Amniotic stem cell (primary cell): ENCODE results near the gene CDC27.
A peak's percentile ranks its signal among the peaks of the same experiment; 100 is the strongest.
"Not testable (repeated sequence)": the region's sequence is repeated elsewhere in the genome, so short reads cannot be mapped to it uniquely, and the experiment has no call there.

Experiments
- DNase-seq: peaks from one replicate; lab custom pipeline; 2025; lab: John Stamatoyannopoulos, UW

CDC27 gene

GRCh38 chr17:47219621-47220475, 30.8 kb upstream of the CDC27 start:
- DNase-seq = no peak

DNA sequence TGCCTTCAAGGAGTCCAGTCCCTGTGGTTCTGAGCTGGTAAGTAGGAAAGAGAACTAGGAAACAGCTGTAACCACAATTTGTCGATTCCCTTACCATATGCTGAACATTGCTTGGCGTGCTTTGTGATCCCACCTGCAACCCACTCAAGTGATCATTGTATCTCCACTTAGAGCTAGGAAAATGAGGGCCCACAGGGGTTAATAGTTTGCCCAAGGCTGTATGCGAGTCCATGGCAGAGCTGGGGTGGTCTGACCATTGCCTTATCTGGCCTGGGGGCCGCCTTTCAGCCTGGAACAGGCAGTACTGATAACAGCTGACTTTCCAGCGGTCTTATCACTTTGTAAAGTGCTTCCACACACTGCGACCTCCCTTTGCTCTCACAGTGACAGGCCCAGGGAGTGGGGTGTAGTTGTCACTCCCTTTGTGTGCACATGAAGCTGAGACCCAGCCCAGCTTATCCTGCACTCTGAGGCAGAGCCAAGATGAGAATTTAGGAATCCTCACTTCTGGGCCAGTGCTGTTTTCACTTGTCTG, 29.9 kb upstream of the CDC27 start:
- no peak for DNase-seq

DNA sequence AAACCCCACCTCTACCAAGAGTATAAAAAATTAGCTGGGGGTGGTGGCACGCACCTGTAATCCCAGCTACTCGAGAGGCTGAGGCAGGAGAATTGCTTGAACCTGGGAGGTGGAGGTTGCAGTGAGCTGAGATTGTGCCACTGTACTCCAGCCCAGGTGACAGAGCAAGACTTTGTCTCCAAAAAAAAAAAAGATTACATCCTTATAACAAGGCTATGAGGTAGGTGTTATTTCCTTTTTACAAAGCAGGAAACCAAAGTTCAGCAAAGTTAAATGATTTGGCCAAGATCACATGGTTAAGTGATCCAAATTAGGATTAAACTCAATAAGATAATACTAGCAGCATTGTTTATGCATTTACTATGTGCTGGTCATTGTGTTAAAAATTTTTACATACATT, 28.2 kb upstream of the CDC27 start:
- not testable (repeated sequence) for DNase-seq

- not testable (repeated sequence) for DNase-seq
Observed at GRCh38 chr17:47216821-47217220, 27.7 kb upstream of the CDC27 start.

- DNase-seq = no peak
Observed at GRCh38 chr17:47214931-47215330, 25.8 kb upstream of the CDC27 start.

DNA sequence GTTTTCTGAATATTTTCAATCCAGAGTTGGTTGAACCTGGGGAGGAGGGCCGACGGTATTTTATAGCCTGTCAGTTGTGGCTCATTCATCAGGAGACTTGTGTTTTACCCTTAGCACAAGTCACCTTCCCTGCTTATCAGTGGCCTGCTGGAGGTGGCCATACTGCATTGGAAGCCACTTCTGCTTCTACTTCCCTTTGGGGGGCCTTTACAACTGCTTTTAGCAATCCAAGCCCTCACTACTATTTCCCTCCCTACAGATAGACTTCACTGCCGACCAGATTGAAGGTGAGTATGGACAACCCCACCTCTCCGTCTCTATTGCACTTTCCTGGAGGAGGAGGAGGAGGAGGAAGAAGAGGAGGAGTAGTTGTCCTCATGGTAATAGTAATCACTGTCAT, 24.4 kb upstream of the CDC27 start:
- no peak for DNase-seq

DNA sequence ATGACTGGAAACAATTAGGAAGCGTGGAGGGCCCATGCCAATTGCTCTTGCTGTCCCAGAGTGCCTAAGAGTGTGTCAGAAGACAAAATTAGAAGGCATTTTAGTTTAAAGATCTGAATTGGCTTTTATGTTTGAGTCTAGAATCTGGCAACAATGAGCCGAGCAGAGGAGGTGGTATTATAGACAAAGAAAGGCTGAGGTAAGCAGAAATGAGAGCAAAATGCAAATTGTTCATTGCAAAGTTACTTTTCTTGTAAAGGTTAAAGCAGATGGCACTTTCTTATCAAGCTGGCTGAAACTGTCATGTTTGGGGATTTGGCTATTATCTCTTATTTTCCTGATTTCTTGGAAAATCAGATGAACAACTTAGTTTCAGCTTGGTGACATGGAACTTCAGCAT, 23.4 kb upstream of the CDC27 start:
- DNase-seq = no peak

- DNase-seq = no peak
Observed at GRCh38 chr17:47210779-47211178, 21.7 kb upstream of the CDC27 start.

GRCh38 chr17:47210105-47210504, 21.0 kb upstream of the CDC27 start:
- DNase-seq = no peak

DNA sequence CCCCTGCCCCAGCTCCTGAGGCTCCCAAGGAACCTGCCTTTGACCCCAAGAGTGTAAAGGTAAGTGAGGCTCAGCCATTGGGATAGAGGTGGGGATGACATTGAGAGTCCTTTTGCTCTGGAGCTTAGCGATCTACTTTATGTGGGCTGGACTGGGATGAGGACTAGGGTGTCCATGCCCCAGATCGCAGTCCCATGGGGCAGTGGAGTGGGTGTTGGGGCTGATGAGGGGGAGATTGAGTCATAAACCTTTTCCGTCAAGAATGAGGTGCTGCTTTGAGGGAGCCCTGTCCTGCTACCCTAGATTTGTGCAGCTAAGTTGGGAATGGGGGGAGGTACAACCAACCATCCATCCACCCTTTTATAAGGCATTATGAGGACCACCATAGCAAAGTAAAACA, 20.4 kb upstream of the CDC27 start:
- DNase-seq = no peak

GRCh38 chr17:47208744-47209488, 19.8 kb upstream of the CDC27 start, which contains the start of gene MYL4:
Gene MYL4 (plus strand): TSS chr17:47209348. CDS start chr17:47209423, 75 bp downstream.
- no peak for DNase-seq

- no peak for DNase-seq
Observed at GRCh38 chr17:47207143-47208067, 18.3 kb upstream of the CDC27 start.

GRCh38 chr17:47205419-47205963, 16.4 kb upstream of the CDC27 start:
- DNase-seq = peak; percentile 61

DNA sequence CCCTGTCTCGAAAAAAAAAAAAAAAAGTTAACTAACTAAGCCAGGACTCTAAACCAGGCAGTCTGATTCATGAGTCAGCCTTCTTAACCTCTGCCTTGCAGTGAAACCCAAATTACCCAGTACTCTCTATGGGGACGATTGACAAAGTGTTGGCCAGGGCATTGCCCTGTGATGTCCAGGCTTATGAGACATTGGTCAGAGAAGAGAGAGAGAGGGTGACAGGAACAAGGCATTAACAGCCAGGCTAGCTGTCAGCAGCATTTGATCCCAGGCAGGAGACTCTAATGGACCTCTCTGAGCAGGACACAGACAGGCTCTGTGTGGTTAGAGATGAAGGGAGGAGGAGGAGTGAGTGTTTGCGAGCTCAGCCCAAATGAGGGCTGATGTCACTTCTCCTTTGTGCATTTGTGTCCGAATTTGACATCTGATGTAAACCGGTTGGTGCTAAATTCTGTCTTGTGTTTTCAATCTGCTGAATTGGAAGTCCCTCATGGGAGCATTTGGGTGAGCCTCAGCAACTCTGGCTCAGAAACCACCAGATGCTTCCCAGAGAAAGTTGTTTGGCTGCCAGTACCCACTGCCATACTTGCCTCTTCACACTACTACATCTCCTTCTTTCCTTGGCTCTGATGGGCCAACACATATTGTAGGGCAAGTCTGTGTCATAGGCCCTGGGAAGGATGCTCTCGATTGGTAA, 15.8 kb upstream of the CDC27 start:
- no peak for DNase-seq

GRCh38 chr17:47203984-47204721, 15.1 kb upstream of the CDC27 start:
- no peak for DNase-seq

- no peak for DNase-seq
Observed at GRCh38 chr17:47201166-47201565, 12.1 kb upstream of the CDC27 start.

DNA sequence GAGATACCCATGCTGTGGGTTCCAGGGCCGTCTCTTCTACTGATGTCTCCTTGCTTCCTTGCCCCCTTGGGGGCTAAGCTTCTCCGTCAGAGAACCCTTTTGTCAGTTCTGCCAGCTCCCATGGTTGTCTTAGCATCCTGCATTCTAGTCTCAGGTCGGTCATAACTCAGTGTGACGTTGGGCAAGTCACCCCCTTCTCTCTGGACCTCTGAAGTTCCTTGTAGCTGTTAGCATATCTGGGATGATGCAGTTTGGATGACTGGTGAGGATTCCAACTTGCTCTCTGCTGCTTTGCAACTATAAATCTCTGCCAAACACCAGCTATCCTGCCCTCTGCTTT, 11.2 kb upstream of the CDC27 start:
- no peak for DNase-seq

DNA sequence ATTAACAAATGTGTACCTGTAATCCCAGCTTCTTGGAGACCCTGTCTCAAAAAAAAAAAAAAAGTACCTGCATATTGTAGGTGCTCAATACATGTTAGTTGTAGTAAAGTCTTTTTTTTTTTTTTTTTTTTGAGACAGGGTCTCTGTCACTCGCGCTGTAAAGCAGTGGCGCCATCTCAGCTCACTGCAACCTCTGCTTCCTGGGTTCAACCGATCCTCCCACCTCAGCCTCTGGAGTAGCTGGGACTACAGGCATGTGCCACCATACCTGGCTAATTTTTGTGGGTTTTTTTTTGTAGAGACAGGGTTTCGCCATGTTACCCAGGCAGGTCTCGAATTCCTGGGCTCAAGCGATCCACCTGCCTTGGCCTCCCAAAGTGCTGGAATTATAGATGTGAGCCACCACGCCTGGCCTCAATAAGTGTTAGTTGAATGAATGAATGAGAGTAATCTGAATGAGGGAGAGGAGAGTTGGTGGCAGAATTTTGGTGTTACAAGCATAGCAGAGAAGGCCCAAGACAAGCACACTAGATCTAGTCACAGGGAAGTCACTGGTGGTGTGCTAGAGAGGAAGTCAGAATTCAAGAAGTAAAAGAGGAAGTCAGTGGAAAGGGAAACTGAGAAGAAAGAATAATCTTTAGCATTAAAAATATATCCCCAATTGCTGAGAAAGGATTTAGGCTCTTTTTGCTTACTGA, 10.7 kb upstream of the CDC27 start:
- DNase-seq = no peak

DNA sequence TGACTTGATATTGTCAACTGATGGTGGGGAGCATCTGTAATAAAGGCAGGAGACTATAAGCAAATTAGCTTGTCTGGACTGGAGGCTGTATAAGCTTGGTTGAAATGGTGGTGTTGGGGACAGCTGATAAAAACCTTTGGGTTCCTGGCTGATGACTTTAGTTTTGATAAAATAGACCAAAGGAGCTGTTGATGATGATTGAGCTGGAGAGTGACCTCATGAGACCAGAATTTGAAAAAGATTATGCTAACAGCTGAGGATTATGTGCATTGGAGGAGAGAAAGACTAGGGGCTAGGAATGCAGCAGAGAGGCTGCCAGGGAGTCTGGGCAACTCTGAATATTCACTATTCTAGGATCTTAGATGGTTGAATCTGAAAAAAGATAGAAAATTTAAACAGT, 8.7 kb upstream of the CDC27 start:
- no peak for DNase-seq
